SK-N-MC (cell line): ENCODE measurements around the gene POC1A.

Experiments used
- DNase-seq: peaks from one replicate; pipeline ENCODE4 v3.0.0-alpha.2; 2011; ENCODE audit warnings: low read depth, low spot score
- H3K27ac ChIP-seq: fragments of 200-600 bp; sonication (generic); 2 replicates; pipeline ENCODE4 v1.5.1; 2016; ENCODE audit warnings: mixed run types
- H3K36me3 ChIP-seq: fragments of 200-600 bp; sonication (generic); 2 replicates; pipeline ENCODE4 v1.6.1; 2017; ENCODE audit warnings: antibody characterized with exemption, low read length, mixed read lengths; ENCODE audit not compliant: insufficient read depth
- H3K4me3 ChIP-seq: fragments of 200-600 bp; sonication (generic); 2 replicates; pipeline ENCODE4 v1.5.1; 2016
- H3K9ac ChIP-seq: fragments of 200-600 bp; sonication (generic); 2 replicates; pipeline ENCODE4 v1.8.0; 2017; ENCODE audit warnings: mixed run types, mixed read lengths; ENCODE audit not compliant: insufficient read length
- H3K9me3 ChIP-seq: fragments of 200-600 bp; sonication (generic); 2 replicates; pipeline ENCODE4 v1.6.1; 2017; ENCODE audit warnings: low read depth, mild to moderate bottlenecking, antibody characterized with exemption, low read length, moderate library complexity, mixed read lengths
- EZH2 ChIP-seq: fragments of 200-600 bp; sonication (generic); IDR thresholded peaks from one replicate; pipeline ENCODE4 v1.6.1; 2017; ENCODE audit warnings: antibody characterized with exemption
- FOXP2 ChIP-seq: optimal IDR thresholded peaks from 2 replicates; pipeline ENCODE3; 2011; ENCODE audit warnings: mild to moderate bottlenecking, moderate library complexity; ENCODE audit not compliant: insufficient read depth; ENCODE audit errors: extremely low read length, control extremely low read depth
- POLR2AphosphoS5 ChIP-seq: IDR thresholded peaks from 2 replicates; pipeline ENCODE4 v1.6.1; 2012; ENCODE audit warnings: mild to moderate bottlenecking, low read depth, low read length, borderline replicate concordance

Gene POC1A

DNA sequence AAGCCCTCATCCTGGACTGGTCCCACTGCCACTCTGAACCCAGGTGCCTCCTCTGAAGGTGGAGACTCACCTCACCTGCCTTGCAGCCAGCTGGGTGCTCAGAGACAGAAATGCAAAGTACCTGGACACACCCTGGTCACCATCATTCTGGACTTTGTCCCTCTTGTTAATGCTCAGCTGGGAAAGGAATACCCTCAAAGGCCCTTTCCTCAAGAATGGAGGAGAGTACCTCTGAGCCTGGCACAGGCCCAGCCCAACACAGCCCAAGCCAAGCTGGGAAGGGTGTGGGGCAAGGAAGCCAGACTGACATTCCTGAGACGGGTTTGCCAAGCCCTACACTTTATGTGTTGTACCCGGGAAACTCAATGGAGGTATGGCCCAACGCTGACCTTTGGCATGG lies 42.8 kb upstream of the POC1A start:
- no peaks in the 10 kb centered on the region for H3K9me3 ChIP-seq
- TF ChIP-seq FOXP2 (no peak), EZH2 (no peak), POLR2AphosphoS5 (no peak)
- H3K4me3 ChIP-seq = no peak overlapping the region
- no peak overlapping the region for H3K9ac ChIP-seq
- H3K27ac ChIP-seq = no peak overlapping the region
- peaks cover 10% of the 10 kb centered on the region for H3K36me3 ChIP-seq
- no peak for DNase-seq

DNA sequence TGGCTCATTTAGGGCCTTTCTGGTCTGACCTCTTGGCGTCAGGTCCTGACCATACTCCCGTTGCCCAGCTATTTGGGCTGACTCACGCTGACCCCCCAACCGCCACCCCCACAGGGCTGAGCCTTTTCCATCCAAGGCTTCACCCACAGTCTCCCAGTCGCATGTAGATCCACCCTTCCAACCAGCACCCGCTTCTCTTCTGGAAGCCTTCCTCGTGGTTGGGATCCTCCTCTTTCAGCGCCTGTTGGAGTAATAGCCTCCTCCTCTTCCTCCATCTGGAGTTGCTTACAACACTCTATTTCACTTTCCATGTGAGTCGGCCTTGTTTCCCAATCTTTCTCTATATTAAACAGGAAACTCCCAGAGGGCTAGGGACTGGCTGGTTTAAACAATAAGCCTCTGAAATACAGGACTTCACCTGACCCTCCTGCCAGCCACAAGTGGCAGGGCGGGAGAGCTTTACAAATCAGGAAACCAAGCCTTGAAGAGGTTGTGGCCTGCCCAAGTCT lies 41.7 kb upstream of the POC1A start:
- no peak for DNase-seq
- Histone ChIP-seq H3K9ac (no peak overlapping the region), H3K9me3 (no peaks in the 10 kb centered on the region), H3K27ac (no peak overlapping the region), H3K4me3 (no peak overlapping the region), H3K36me3 (peaks cover 4% of the 10 kb centered on the region; the same call in 1 of the 2 replicates)
- TF ChIP-seq EZH2 = no peak

DNA sequence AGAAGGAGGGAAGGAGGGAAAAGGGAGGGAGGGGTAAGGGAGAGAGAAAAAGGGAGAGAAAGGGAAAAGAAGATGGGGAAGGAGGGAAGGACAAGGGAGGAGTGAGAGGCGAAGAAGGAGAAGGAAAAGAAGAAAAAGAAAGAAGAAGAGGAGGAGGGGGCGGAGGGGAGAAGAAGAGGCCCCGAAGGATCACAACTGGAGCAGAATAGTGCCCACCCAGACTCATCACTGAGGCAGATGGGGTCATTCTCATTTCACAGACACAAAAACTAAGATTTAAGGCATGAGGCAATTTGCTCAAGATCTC lies 41.0 kb upstream of the POC1A start:
- H3K36me3 ChIP-seq = no peaks in the 10 kb centered on the region; the same call in 1 of the 2 replicates
- H3K4me3 ChIP-seq = no peak overlapping the region
- H3K27ac ChIP-seq = no peak overlapping the region
- DNase-seq = no peak
- no peaks in the 10 kb centered on the region for H3K9me3 ChIP-seq
- TF ChIP-seq FOXP2 = no peak
- no peak for TF ChIP-seq EZH2
- no peak for TF ChIP-seq POLR2AphosphoS5
- H3K9ac ChIP-seq = no peak overlapping the region

DNA sequence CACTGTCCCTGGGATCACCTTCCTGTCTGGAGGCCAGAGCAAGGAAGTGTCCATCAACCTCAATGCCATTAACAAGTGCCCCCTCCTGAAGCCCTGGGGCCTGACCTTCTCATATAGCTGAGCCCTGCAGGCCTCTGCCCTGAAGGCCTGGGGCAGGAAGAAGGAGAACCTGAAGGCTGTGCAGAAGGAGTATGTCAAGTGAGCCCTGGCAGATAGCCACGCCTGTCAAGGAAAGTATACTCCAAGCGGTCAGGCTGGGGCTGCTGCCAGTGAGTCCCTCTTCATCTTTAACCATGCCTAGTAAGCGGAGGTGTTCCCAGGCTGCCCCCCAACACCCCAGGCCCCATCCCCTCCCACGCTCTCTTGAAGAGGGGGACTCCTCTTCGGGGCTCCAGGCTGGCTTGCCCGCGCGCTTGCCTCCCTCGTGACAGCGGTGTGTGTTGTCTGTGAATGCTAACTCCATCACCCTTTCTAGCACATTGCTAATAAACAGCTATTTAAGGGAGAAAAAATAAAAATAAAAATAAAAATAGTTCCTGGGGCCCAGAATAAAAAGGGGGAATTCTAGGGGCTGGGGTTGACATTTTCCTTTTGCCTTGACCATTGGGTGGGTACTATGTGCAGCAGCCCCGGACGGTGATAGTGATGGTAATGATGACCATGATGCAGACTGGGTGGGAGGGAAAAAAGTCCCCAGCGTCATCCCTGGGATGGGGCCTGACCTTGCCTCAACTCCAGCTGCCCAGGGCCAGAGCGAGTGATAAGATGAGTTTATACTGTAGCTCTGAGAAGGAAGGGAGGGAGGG lies 40.5 kb upstream of the POC1A start:
- Histone ChIP-seq H3K36me3 (no peaks in the 10 kb centered on the region), H3K9me3 (no peaks in the 10 kb centered on the region), H3K4me3 (no peak overlapping the region), H3K9ac (no peak overlapping the region), H3K27ac (no peak overlapping the region)
- no peak for TF ChIP-seq EZH2
- DNase-seq = no peak

DNA sequence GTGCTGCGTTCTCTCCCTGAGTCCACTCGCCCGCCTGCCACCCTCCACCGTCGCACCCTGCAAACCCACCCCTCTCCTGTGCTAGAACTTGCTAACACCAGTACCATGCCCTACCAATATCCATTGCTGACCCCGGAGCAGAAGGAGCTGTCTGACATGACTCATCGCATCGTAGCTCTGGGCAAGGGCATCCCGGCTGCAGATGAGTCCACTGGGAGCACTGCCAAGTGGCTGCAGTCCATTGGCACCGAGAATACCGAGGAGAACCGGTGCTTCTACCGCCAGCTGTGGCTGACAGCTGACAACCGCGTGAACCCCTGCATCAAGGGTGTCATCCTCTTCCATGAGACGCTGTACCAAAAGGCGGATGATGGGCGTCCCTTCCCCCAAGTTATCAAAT lies 38.8 kb upstream of the POC1A start:
- Histone ChIP-seq H3K36me3 (no peaks in the 10 kb centered on the region), H3K9me3 (no peaks in the 10 kb centered on the region), H3K4me3 (no peak overlapping the region), H3K27ac (no peak overlapping the region), H3K9ac (no peak overlapping the region)
- TF ChIP-seq FOXP2 (no peak), POLR2AphosphoS5 (no peak), EZH2 (no peak)
- DNase-seq = no peak

DNA sequence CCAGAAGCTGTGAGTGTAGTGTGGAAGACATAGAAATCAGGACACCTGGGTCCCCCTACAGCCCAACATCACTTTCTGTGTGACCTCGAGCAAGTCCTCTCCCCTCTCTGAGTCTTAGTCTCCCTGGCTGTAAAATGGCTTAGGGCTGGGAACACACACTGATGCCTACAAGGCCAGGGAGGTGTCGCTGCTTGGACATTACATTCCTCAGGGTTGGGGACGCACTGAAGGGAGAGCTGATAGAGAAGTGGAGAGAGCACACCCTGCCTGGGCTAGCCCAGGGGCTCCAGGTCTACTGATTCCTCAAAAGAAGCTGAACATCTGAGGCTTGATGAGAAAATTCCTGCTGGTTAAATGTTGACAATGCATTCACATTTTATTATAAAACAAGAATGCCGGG lies 37.4 kb upstream of the POC1A start:
- Histone ChIP-seq H3K4me3 (no peak overlapping the region), H3K9me3 (no peaks in the 10 kb centered on the region), H3K36me3 (no peaks in the 10 kb centered on the region), H3K27ac (no peak overlapping the region), H3K9ac (no peak overlapping the region)
- no peak for DNase-seq
- no peak for TF ChIP-seq FOXP2
- no peak for TF ChIP-seq POLR2AphosphoS5
- TF ChIP-seq EZH2 = no peak

DNA sequence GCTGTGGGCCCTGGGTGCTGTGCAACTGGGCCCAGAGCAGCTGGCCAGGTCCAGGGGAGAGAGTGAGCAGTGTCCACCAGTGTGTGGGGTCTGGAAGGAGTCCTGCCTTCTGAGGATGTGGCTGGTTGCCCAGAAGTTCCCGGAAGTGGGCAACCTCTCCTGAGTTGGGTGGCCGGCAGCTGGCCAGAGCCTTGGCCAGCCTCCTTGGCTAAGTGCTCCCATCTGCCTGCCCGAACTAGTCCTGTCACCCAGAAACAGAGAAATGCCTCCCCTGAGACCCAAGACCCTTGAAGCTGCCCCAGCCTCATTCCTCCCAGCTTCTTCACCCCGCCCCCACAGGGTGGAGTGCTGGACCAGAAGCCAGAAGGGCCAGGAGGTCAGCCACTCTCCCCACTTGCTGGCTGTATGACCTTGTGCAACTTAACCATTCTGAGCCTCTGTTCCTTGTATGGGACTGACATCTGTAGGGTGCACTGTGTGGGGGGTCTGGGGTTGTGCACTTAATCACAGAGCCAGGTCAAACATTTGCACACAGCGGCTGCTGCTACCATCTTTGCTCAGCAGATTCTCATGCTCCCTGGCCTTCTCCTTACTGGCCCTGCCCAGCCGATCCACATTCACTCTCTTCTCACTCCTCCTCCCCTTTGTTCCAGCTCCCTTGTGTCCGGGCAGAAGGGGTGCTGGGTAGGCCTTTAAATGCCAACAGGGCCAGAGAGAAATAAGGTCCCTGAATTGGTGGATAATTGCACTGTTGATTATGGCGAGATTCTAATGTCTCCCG lies 36.3 kb upstream of the POC1A start:
- H3K4me3 ChIP-seq = no peak overlapping the region
- DNase-seq = no peak
- no peak overlapping the region for H3K9ac ChIP-seq
- no peaks in the 10 kb centered on the region for H3K36me3 ChIP-seq
- no peak for TF ChIP-seq EZH2
- H3K9me3 ChIP-seq = no peaks in the 10 kb centered on the region
- H3K27ac ChIP-seq = no peak overlapping the region

DNA sequence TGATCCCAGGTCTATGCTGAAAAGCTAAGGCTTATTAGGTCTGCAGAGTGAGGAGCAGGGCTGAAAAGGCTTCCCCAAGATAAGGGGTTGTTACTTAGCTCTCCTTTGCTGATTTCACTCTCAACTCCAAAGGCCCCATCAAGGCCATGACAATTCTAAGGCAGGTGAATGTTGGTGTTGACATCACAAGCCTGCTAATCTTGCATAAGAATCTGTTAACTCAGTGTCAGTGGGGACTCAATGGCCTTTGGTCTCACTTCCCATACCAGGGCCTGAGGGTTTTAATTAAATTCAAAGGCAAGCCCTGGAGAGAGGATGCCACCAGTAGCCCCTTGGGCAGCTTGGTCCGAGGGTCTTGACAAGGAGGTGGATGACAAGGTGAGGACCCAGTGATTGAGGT lies 34.3 kb upstream of the POC1A start:
- Histone ChIP-seq H3K36me3 (no peaks in the 10 kb centered on the region), H3K27ac (no peak overlapping the region), H3K4me3 (no peak overlapping the region), H3K9ac (no peak overlapping the region), H3K9me3 (no peaks in the 10 kb centered on the region)
- no peak for TF ChIP-seq POLR2AphosphoS5
- TF ChIP-seq FOXP2 = no peak
- no peak for TF ChIP-seq EZH2
- DNase-seq = no peak

DNA sequence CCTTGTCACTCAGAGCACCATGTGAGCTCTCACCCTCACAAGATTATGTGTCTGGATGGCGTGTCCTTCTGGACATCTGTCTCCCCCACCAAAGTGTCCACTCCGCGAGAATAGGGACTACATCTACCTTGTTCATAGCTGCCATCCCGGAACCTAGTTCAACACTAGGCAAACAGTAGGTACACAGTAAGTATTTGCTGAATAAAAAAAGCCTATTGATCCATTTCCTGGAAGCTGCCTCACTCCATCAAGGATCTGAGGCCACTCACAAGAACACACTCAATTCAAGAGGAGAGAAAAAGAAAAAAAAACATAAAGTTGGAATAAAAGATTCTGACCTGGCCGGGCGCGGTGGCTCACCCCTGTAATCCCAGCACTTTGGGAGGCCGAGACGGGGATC lies 32.5 kb upstream of the POC1A start:
- no peaks in the 10 kb centered on the region for H3K9me3 ChIP-seq
- no peak for DNase-seq
- TF ChIP-seq POLR2AphosphoS5 (no peak), FOXP2 (no peak), EZH2 (no peak)
- H3K36me3 ChIP-seq = no peaks in the 10 kb centered on the region
- no peak overlapping the region for H3K4me3 ChIP-seq
- no peak overlapping the region for H3K27ac ChIP-seq
- no peak overlapping the region for H3K9ac ChIP-seq
